ENCODE data around the gene BCL2.
A peak's percentile ranks its signal among the peaks of the same experiment; 100 is the strongest.
"Not testable (repeated sequence)": the region's sequence is repeated elsewhere in the genome, so short reads cannot be mapped to it uniquely, and the experiment has no call there.

The BCL2 gene

GRCh38 chr18:63198098-63198760, 121.3 kb downstream of the BCL2 start:
- no peak for DNase-seq

- DNase-seq, result peak; percentile 31
Observed at GRCh38 chr18:63197246-63197869, 122.2 kb downstream of the BCL2 start.

DNA sequence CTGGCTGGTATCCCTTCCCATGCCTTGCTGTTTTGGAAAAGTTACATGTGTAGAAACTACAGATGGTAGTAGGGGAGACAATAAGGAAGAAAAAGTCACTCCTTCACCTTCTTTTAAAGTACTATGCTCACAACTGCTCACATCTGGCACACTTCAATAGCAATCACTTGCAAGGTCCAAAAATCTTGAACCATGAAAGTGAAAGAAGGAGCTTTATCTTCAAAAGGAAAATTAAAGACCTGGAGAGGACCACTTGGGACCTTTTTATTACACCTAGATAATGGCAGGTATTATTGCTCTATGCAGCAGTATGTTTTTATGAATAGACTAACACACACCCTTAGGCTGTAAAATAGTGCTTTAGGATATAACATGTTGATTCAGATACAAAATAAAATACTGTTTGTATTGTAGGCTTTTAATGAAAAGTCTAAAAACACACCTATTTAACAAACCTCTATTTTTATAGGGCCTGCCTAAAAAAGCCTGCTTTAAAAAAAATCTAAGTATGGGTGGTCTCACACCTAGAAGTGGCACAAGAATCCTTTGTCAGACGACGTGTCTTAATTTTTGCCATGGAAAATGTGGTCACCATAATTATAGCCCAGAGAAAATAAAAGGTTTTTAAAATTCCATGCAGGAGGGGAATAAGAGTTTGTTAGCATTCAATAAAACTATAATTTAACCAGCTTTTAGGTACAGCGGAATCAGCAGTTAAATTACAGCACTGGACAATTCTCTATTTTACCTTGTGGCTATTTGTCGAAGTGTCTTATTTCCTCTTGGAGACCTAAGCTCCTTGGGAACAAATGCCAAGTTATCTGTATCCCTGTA, 124.0 kb downstream of the BCL2 start:
- DNase-seq, result no peak

GRCh38 chr18:63192885-63193349, 126.7 kb downstream of the BCL2 start:
- DNase-seq, result no peak

GRCh38 chr18:63192126-63192884, 127.3 kb downstream of the BCL2 start:
- no peak for DNase-seq

DNA sequence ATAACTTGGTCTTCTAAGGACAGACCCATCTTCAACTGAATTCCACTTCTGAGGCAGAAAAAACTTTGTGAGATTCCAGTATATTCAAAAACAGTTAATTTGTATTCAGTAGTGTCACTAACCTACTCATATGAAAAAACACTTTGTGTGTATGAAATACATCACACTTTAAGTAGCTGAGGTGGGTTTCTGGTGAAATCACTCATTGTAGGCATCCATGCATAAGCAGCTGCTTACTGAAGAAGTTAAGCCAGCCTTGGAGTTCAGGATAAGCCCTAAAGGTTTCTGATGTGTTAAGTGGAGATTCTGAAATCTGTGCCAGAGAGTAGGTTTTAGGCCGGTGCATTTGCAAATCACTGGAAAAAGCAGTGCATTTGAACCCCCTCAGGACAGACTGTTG, 128.2 kb downstream of the BCL2 start:
- DNase-seq, result no peak

DNA sequence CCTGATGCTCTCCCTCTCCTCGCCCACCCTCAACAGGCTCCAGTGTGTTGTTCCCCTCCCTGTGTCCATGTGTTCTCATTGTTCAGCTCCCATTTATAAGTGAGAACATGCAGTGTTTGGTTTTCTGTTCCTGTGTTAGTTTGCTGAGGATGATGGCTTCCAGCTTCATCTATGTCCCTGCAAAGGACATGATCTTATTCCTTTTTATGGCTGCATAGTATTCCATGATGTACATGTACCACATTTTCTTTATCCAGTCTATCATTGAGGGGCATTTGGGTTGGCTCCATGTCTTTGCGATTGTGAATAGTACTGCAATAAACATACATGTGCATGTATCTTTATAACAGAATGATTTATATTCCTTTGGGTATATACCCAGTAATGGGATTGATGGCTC, 128.7 kb downstream of the BCL2 start:
- DNase-seq, result not testable (repeated sequence)

- DNase-seq, result no peak
Observed at GRCh38 chr18:63189817-63190216, 129.8 kb downstream of the BCL2 start.

DNA sequence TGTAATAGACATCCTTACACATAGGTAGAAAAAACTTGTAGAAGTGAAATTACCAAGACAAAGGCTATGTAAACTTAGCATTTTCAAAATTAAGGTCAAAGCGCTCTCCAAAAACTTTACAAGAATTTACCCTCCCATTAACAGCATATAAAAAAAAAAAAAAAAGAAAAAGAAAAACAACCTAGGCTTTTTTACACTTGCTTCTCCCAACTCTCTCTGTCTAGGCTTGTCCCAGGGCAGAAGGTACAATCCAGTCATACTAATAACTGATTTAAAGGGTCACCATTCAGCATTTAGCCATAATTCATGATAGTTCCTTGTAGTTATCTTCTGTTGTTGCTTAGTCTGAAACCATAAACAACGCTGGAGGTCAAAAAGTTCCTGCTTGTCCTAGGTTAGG, 130.5 kb downstream of the BCL2 start:
- DNase-seq, result no peak

DNA sequence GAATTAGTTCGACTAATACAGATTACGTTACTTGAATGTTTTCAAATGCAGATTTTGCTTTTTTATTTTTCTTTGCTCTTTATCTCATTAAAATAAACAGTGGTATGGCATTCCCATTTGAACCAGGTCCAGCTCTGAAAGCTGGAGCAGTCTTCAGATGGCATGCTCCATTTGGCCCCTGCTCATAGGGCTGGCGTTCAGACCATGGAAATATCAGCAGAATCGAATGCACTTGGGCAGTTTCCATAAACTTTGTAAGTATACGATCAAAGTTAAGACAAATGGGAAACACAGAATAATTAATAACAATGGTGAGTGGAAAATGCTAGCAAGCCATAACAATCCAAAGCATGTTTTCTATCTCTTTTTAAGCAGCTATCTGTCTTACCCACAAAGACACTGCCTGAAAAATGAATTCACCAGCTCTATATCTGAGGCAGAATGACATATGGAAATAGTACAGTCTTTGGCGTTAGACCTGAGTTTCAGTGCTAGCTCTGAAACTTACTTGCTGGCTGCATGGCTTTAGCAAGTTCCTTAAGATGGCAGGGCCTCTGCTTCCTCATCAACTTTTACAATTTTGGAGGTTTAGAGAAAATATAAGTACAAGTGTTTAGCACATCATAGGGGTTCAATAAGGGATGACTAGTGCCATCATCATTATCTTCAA, 131.6 kb downstream of the BCL2 start:
- DNase-seq, result no peak

- DNase-seq, result peak; percentile 63
Observed at GRCh38 chr18:63187223-63187574, 132.4 kb downstream of the BCL2 start.

GRCh38 chr18:63186520-63187222, 132.9 kb downstream of the BCL2 start:
- peak; percentile 63 for DNase-seq

- DNase-seq, result peak; percentile 88
Observed at GRCh38 chr18:63185984-63186383, 133.6 kb downstream of the BCL2 start.

DNA sequence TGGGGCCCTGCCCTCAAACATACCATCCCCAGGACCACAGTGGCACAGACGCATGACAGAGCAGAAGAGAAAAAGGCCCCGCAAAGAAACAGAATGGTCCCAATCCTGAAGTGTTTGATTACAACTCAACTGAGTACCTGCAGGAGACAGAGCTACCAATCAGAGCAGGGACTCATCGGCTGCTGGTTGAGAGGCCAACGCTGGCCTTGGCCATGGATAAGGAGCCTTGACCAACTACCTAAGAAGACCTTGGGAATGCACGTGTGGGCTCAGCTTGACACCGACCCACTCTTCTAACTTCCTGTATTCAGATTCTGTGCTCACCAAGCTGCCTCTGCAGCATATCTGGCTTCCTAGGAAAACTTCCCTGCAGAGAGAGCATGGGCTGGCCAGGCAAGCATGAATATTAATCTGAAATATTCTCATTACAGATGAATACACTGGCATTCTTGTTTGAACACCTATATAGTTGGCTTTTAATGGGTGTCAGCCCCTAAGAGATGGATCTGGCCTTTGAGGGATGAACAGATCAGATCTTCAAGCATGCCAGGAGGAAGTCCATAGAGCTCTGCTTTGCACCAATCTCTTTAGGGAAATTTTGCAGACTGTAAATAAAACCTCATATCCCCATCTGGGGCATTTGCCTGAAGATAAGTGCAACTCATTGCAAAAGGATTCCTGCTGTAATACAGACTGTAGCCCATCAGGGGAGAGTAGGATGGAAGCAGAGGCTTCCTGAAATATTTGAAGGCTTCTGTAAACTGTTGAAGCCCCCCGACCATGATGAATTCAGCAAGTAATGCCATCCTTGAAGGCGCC, 135.4 kb downstream of the BCL2 start:
- DNase-seq, result peak; percentile 39

DNA sequence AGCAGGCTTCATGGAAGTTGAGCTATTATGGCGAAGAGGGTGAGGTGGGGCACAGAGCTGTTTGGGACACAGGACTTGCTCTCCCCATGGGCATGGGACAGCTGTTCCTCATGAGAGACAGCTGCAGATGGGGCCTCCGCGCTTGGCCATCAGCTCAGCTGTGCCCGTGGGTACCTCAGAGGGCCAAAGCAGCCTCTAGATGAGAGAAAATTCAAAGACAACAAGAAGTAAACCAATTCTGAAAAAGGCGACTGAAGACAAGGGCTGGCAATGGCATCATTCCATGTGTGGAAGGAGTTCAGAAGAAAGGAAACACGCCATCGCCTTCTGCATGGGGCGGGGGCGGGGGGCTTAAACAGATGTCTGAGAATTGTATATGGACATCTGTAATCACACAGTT, 136.2 kb downstream of the BCL2 start:
- no peak for DNase-seq

GRCh38 chr18:63182861-63183260, 136.7 kb downstream of the BCL2 start:
- DNase-seq, result no peak

GRCh38 chr18:63182310-63182772, 137.2 kb downstream of the BCL2 start:
- DNase-seq, result no peak

GRCh38 chr18:63181706-63182309, 137.8 kb downstream of the BCL2 start:
- DNase-seq, result no peak

- DNase-seq, result no peak
Observed at GRCh38 chr18:63180971-63181376, 138.6 kb downstream of the BCL2 start.

DNA sequence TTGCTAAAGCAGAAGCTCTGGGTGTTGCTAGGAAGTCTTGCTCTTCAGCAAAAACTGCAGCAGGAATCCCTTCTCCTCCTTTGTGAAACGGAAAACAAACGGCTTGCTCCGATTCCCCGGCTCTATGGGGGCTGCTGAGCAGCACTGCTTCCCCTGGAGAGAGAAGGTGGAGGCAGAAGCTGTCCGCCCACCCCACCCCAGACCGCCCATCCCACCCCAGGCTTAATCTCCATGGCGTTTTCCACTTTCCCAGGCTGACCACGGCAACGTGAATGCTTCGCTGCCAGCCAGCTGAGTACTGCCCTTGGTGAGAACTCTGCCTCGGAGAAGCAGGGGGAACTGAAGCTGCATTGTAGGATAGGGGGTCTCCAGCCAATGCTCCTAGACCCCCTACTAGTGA, 139.2 kb downstream of the BCL2 start:
- no peak for DNase-seq
